K562 (cell line): Measurements from ENCODE around the gene DLK1. TPM values are rescaled to one million over a fixed set of nuclear protein-coding genes. Genes with fewer than 3 reads are reported as not detected.
A peak's percentile ranks its signal among the peaks of the same experiment; 100 is the strongest.

Source experiments
- ATAC-seq: fragments of 200-7000 bp; cut with Tn5 transposase; 3 replicates; pipeline ENCODE4 v1.9.1; 2020; ENCODE audit warnings: moderate library complexity
- BruUV-seq: library from RNA; stranded (reverse); fragments of 400-500 nt; replicated peaks from 2 replicates; lab custom pipeline; 2021; lab: Mats Ljungman, UMichigan
- CTCF ChIA-PET: fragments of 300-600 bp; formaldehyde crosslinking; extraction: SDS; loops from one replicate; lab custom pipeline; 2021; ENCODE audit warnings: low intra/inter-chr PET ratio; lab: Yijun Ruan, JAX
- POLR2A ChIA-PET: fragments of 300-600, 350-650 bp; sonication (Branson Sonifier 250); formaldehyde crosslinking; extraction: SDS; loops from one replicate; lab custom pipeline; 2021; ENCODE audit warnings: antibody characterized with exemption, inconsistent platforms; lab: Yijun Ruan, JAX
- DNase-seq, 4 experiments: peaks; one replicate each; pipeline versions ENCODE4 v3.0.0 to v3.0.0-alpha.2; 2011 to 2018; ENCODE audit warnings: low spot score in 3 of 4, mixed read lengths in 3 of 4; ENCODE audit errors: extremely low read depth in 1 of 4
- FAIRE-seq: peaks from 2 replicates; lab custom pipeline; 2011; peaks lifted over from hg19 to GRCh38; lab: Jason Lieb, UNC
- H2AFZ ChIP-seq: 2 replicates; pipeline ENCODE4 v1.6.0; 2011; ENCODE audit warnings: low read depth, low read length, control low read depth, inconsistent platforms
- H3K27ac ChIP-seq: fragments of 200-600 bp; 3 replicates; pipeline ENCODE4 v1.8.0; 2011; ENCODE audit warnings: low read depth, mild to moderate bottlenecking, control low read depth, inconsistent platforms, low read length, moderate library complexity, mixed read lengths; ENCODE audit errors: extremely low read depth
- H3K27me3 ChIP-seq, 2 experiments: fragments of 300-600 bp in 1 of 2; 2 replicates in 1 of 2; 3 replicates in 1 of 2; pipeline versions ENCODE4 v1.6.0 to v1.8.0; 2011; ENCODE audit warnings: inconsistent platforms in 2 of 2, low read length in 2 of 2, mild to moderate bottlenecking in 1 of 2, mixed read lengths in 1 of 2, moderate library complexity in 1 of 2; ENCODE audit not compliant: control insufficient read depth in 2 of 2, insufficient read depth in 2 of 2
- H3K36me3 ChIP-seq: fragments of 300-600 bp; 3 replicates; pipeline ENCODE4 v1.8.0; 2011; ENCODE audit warnings: mild to moderate bottlenecking, low read length, inconsistent platforms; ENCODE audit not compliant: control insufficient read depth, insufficient read depth
- H3K4me1 ChIP-seq, 2 experiments: fragments of 200-600 bp in 1 of 2; replicated peaks in 1 of 2; 2 replicates in 1 of 2; 3 replicates in 1 of 2; pipeline versions ENCODE4 v1.5.1 to v1.8.0; 2011; ENCODE audit warnings: inconsistent platforms in 2 of 2, low read length in 2 of 2, mild to moderate bottlenecking in 1 of 2, mixed read lengths in 1 of 2, moderate library complexity in 1 of 2; ENCODE audit not compliant: control insufficient read depth in 2 of 2, insufficient read depth in 2 of 2
- H3K4me2 ChIP-seq: 2 replicates; pipeline ENCODE4 v1.6.1; 2011; ENCODE audit warnings: low read length, control low read depth, inconsistent platforms, mixed read lengths; ENCODE audit not compliant: insufficient read depth
- H3K4me3 ChIP-seq: fragments of 200-600 bp; sonication (generic), shearing (Covaris generic); 2 replicates; pipeline ENCODE4 v1.5.1; 2016; ENCODE audit warnings: control low read depth, inconsistent platforms
- H3K79me2 ChIP-seq: fragments of 200-600 bp; 3 replicates; pipeline ENCODE4 v1.8.0; 2011; ENCODE audit warnings: low read length, inconsistent platforms; ENCODE audit not compliant: control insufficient read depth, insufficient read depth
- H3K9ac ChIP-seq, 2 experiments: 2 replicates each; pipeline versions ENCODE4 v1.6.0 to v1.6.1; 2011; ENCODE audit warnings: low read depth in 2 of 2, low read length in 2 of 2, control low read depth in 1 of 2, inconsistent platforms in 1 of 2, mild to moderate bottlenecking in 1 of 2, mixed read lengths in 1 of 2; ENCODE audit not compliant: insufficient read depth in 1 of 2
- H3K9me1 ChIP-seq: one replicate; pipeline ENCODE4 v1.6.0; 2011; ENCODE audit warnings: inconsistent platforms, mild to moderate bottlenecking, low read length, moderate library complexity; ENCODE audit not compliant: control insufficient read depth, insufficient read depth
- H3K9me3 ChIP-seq: replicated peaks from 2 replicates; pipeline ENCODE4 v1.5.1; 2011; ENCODE audit warnings: low read depth, low read length, inconsistent platforms; ENCODE audit not compliant: control insufficient read depth, insufficient read depth
- H4K20me1 ChIP-seq: replicated peaks from 2 replicates; pipeline ENCODE4 v1.6.1; 2011; ENCODE audit warnings: low read length, inconsistent platforms, mixed read lengths; ENCODE audit not compliant: control insufficient read depth, insufficient read depth
- DDX20 ChIP-seq: fragments of 450-650 bp; IDR thresholded peaks from 2 replicates; pipeline ENCODE4 v1.6.1; 2016; ENCODE audit warnings: missing genetic modification characterization, low read depth, mild to moderate bottlenecking, missing compliant biosample characterization, moderate library complexity
- ETS2 ChIP-seq: IDR thresholded peaks from 2 replicates; pipeline ENCODE4 v1.6.1; 2016; ENCODE audit warnings: borderline replicate concordance, missing genetic modification characterization, mild to moderate bottlenecking, moderate library complexity, missing compliant biosample characterization; ENCODE audit not compliant: poor library complexity, severe bottlenecking
- FOXP1 ChIP-seq: sonication (generic); formaldehyde crosslinking; IDR thresholded peaks from 2 replicates; pipeline ENCODE4 v1.8.0; 2022; ENCODE audit warnings: mild to moderate bottlenecking, missing genetic modification reagents
- KLF10 ChIP-seq: fragments of 250-450 bp; sonication (Bioruptor Pico); IDR thresholded peaks from 2 replicates; pipeline ENCODE4 v1.6.1; 2021; ENCODE audit warnings: matching md5 sums
- MYC ChIP-seq, 2 experiments: fragments of 250-450 bp in 1 of 2; sonication (Bioruptor Pico) in 1 of 2; IDR thresholded peaks; 2 replicates each; pipeline versions ENCODE4 v1.5.1 to v1.6.1; 2012 to 2021; ENCODE audit warnings: low read depth in 2 of 2, borderline replicate concordance in 1 of 2, improper control_type of control experiment in 1 of 2, low read length in 1 of 2, mild to moderate bottlenecking in 1 of 2, moderate library complexity in 1 of 2
- NFRKB ChIP-seq: fragments of 450-650 bp; IDR thresholded peaks from 2 replicates; pipeline ENCODE4 v1.6.1; 2016; ENCODE audit warnings: low read depth
- WGBS: fragments of 100-300 bp; shearing (Covaris generic); methylation state at CpG from one replicate; pipeline ENCODE4 v1.1.6; 2016; ENCODE audit warnings: low coverage, mixed read lengths; ENCODE audit not compliant: insufficient coverage; ENCODE audit errors: missing lambda C conversion rate; 5-methylcytosine and 5-hydroxymethylcytosine counted together
- in situ Hi-C: fragments of 300-500 bp; cut with MboI; formaldehyde crosslinking; loops from 4 replicates; pipeline ENCODE4 v1.15.0; 2018; ENCODE audit warnings: inconsistent platforms, mixed read lengths
- intact Hi-C: fragments of 100-400 bp; cut with micrococcal nuclease; formaldehyde crosslinking; loops from 2 replicates; pipeline ENCODE4 v1.14.2; 2022
- polyA plus RNA-seq, 8 experiments: library from polyadenylated mRNA; depleted of rRNA in 4 of 8; stranded (reverse) in 5 of 8; unstranded in 3 of 8; fragments of >200 nt; fragmentation: Nextera tagmentation in 2 of 8; fragmentation: Illumina TruSeq in 1 of 8; extraction: Ambion mirVana in 2 of 8; extraction: Trizol in 1 of 8; gene quantifications; 2 replicates each; pipeline versions ENCODE4 v1.2.1 to v1.2.3, GENCODE V29; 2011 to 2014; ENCODE audit warnings: inconsistent platforms in 1 of 8, missing spikeins in 1 of 8
- total RNA-seq, 7 experiments: library from RNA; depleted of rRNA in 6 of 7; stranded (reverse); fragments of >200 nt in 6 of 7; fragmentation: Illumina TruSeq in 2 of 7; extraction: Trizol in 2 of 7; gene quantifications; 2 replicates each; pipeline versions ENCODE4 v1.2.1 to v1.2.3, GENCODE V29; 2011 to 2021; ENCODE audit warnings: low replicate concordance in 1 of 7
- TF ChIP-seq, protein P1 (sequence below): fragments of 250-450 bp; sonication (Bioruptor Pico); IDR thresholded peaks from 2 replicates; pipeline ENCODE4 v1.5.0; 2021
- TF ChIP-seq, protein P2 (sequence below): sonication (generic); formaldehyde crosslinking; IDR thresholded peaks from 2 replicates; pipeline ENCODE4 v1.8.1; 2023; ENCODE audit warnings: mild to moderate bottlenecking, missing genetic modification reagents

The DLK1 gene
- total and polyA plus RNA-seq, 9 of the 15 experiments (the other 6 are each of a cell fraction or from before 2014, with no cell fraction given), result 4.4 to 97.2 (median 15.3) TPM

DNA sequence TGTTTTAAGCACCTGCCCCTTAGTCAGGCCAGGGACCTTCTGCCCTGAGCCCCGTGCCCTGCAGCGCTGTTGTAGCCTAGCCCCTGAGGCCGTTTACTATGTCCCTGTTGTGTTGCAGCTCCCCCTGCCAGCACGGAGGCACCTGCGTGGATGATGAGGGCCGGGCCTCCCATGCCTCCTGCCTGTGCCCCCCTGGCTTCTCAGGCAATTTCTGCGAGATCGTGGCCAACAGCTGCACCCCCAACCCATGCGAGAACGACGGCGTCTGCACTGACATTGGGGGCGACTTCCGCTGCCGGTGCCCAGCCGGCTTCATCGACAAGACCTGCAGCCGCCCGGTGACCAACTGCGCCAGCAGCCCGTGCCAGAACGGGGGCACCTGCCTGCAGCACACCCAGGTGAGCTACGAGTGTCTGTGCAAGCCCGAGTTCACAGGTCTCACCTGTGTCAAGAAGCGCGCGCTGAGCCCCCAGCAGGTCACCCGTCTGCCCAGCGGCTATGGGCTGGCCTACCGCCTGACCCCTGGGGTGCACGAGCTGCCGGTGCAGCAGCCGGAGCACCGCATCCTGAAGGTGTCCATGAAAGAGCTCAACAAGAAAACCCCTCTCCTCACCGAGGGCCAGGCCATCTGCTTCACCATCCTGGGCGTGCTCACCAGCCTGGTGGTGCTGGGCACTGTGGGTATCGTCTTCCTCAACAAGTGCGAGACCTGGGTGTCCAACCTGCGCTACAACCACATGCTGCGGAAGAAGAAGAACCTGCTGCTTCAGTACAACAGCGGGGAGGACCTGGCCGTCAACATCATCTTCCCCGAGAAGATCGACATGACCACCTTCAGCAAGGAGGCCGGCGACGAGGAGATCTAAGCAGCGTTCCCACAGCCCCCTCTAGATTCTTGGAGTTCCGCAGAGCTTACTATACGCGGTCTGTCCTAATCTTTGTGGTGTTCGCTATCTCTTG lies 7.6 kb downstream of the DLK1 start (continued):
- TF ChIP-seq, protein P1, sequence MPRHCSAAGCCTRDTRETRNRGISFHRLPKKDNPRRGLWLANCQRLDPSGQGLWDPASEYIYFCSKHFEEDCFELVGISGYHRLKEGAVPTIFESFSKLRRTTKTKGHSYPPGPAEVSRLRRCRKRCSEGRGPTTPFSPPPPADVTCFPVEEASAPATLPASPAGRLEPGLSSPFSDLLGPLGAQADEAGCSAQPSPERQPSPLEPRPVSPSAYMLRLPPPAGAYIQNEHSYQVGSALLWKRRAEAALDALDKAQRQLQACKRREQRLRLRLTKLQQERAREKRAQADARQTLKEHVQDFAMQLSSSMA (CRISPR knock-in tag), result no peak
- no peak for TF ChIP-seq FOXP1
- no peak for TF ChIP-seq NFRKB

DNA sequence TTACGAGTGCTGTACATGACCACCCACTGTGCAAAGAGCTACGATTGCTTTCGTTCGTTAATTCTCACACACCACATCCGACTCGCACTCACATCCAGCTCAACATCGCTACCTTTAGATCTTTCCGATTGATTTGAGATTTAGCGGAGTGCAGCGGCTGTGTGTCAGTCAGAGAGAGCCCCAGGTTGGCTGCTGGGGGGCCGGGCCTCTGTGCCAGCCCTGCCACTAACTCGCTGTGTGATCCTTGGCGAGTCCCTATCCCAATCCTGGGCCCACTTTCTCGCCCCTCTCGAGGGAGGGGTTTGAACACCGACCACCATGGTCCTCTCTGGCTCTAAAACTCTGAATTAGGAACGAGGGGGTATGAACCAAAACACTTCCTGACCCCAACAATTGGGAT lies 8.6 kb downstream of the DLK1 start:
- no peak overlapping the region for H3K4me2 ChIP-seq
- no peak for DNase-seq
- in situ Hi-C loops (no loop called here), intact Hi-C loops (no loop called here)
- H4K20me1 ChIP-seq, result no peaks in the 10 kb centered on the region
- no peak overlapping the region for H3K27ac ChIP-seq
- 82% methylated on average over 8 of the region's 17 CpGs for WGBS
- no peak for FAIRE-seq
- ChIA-PET CTCF (no interaction called here), POLR2A (interaction anchor here (0.6 kb wide), 1 partner anchor 20 kb away, joined by 3 read pairs; no protein-coding TSS in a partner anchor)
- BruUV-seq, result no TSS peak
- ATAC-seq, result no peak
- H2AFZ ChIP-seq, result no peak overlapping the region
- H3K4me1 ChIP-seq, result peaks cover 2 to 29% of the 10 kb centered on the region in 2 experiments; a peak in 3 of 5 replicates
- no peaks in the 10 kb centered on the region for H3K27me3 ChIP-seq
- no peak overlapping the region for H3K9ac ChIP-seq
- TF ChIP-seq MYC (IDR thresholded peaks at IDR 0.05; ENCODE audit: low read depth, low read length) (no peak), MYC (CRISPR knock-in tag; IDR thresholded peaks at IDR 0.05; ENCODE audit: borderline replicate concordance, low read depth) (no peak), ETS2 (tag) (no peak), DDX20 (tag) (no peak), KLF10 (CRISPR knock-in tag) (no peak)
- TF ChIP-seq, protein P2, sequence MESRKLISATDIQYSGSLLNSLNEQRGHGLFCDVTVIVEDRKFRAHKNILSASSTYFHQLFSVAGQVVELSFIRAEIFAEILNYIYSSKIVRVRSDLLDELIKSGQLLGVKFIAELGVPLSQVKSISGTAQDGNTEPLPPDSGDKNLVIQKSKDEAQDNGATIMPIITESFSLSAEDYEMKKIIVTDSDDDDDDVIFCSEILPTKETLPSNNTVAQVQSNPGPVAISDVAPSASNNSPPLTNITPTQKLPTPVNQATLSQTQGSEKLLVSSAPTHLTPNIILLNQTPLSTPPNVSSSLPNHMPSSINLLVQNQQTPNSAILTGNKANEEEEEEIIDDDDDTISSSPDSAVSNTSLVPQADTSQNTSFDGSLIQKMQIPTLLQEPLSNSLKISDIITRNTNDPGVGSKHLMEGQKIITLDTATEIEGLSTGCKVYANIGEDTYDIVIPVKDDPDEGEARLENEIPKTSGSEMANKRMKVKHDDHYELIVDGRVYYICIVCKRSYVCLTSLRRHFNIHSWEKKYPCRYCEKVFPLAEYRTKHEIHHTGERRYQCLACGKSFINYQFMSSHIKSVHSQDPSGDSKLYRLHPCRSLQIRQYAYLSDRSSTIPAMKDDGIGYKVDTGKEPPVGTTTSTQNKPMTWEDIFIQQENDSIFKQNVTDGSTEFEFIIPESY (CRISPR knock-in tag), result peak; percentile 91
- H3K4me3 ChIP-seq, result no peak overlapping the region
- H3K79me2 ChIP-seq, result no peaks in the 10 kb centered on the region
- no peaks in the 10 kb centered on the region for H3K36me3 ChIP-seq
- no peaks in the 10 kb centered on the region for H3K9me1 ChIP-seq
- H3K9me3 ChIP-seq, result no peaks in the 10 kb centered on the region
